PC-9 (cell line): ENCODE results near the gene GXYLT2. TPM values are rescaled to one million over a fixed set of nuclear protein-coding genes. Genes with fewer than 3 reads are reported as not detected.

Source experiments
- BruUV-seq: library from RNA; stranded (reverse); fragments of 400-500 nt; replicated peaks from 2 replicates; lab custom pipeline; 2021; lab: Mats Ljungman, UMichigan
- CTCF ChIA-PET: fragments of 300-600 bp; sonication (Branson Sonifier 250); formaldehyde crosslinking; loops from one replicate; lab custom pipeline; 2022; ENCODE audit warnings: antibody characterized with exemption; lab: Charles Lee
- POLR2A ChIA-PET: fragments of 300-600 bp; sonication (Branson Sonifier 250); formaldehyde crosslinking; loops from one replicate; lab custom pipeline; 2022; ENCODE audit warnings: antibody characterized with exemption; ENCODE audit not compliant: unreplicated experiment; lab: Charles Lee
- DNase-seq, 2 experiments: peaks; one replicate each; pipeline versions ENCODE4 v3.0.0 to v3.0.0-alpha.2; 2015 to 2022; ENCODE audit warnings: mixed read lengths in 1 of 2
- H2AFZ ChIP-seq: fragments of 200-600 bp; sonication (generic); 2 replicates; pipeline ENCODE4 v1.8.1; 2017; ENCODE audit warnings: antibody characterized with exemption
- H3F3A ChIP-seq: fragments of 200-600 bp; sonication (generic); 2 replicates; pipeline ENCODE4 v1.8.1; 2017; ENCODE audit warnings: antibody characterized with exemption, mild to moderate bottlenecking, low read depth; ENCODE audit not compliant: insufficient read depth
- H3K27ac ChIP-seq: fragments of 200-600 bp; sonication (generic); 2 replicates; pipeline ENCODE4 v1.6.1; 2016; ENCODE audit warnings: mixed run types
- H3K27me3 ChIP-seq: fragments of 200-600 bp; sonication (generic); 2 replicates; pipeline ENCODE4 v1.6.1; 2016; ENCODE audit warnings: low read depth, mixed run types; ENCODE audit not compliant: insufficient read depth
- H3K36me3 ChIP-seq: fragments of 200-600 bp; sonication (generic); 2 replicates; pipeline ENCODE4 v1.6.1; 2016; ENCODE audit warnings: low read depth, mixed run types
- H3K4me1 ChIP-seq: fragments of 200-600 bp; sonication (generic); replicated peaks from 2 replicates; pipeline ENCODE4 v1.6.1; 2016; ENCODE audit warnings: mixed run types; ENCODE audit not compliant: insufficient read depth
- H3K4me2 ChIP-seq: fragments of 200-600 bp; sonication (generic); 2 replicates; pipeline ENCODE4 v1.6.1; 2017; ENCODE audit warnings: mixed run types
- H3K4me3 ChIP-seq: fragments of 200-600 bp; sonication (generic); 2 replicates; pipeline ENCODE4 v1.6.1; 2016; ENCODE audit warnings: mixed run types
- H3K79me2 ChIP-seq: fragments of 200-600 bp; sonication (generic); 2 replicates; pipeline ENCODE4 v1.6.1; 2017; ENCODE audit warnings: low read depth, mixed run types
- H3K9me2 ChIP-seq: fragments of 200-600 bp; sonication (generic); 2 replicates; pipeline ENCODE4 v1.8.1; 2017; ENCODE audit warnings: mild to moderate bottlenecking; ENCODE audit not compliant: insufficient read depth
- H3K9me3 ChIP-seq: fragments of 200-600 bp; sonication (generic); 2 replicates; pipeline ENCODE4 v1.8.1; 2016; ENCODE audit warnings: low read depth; ENCODE audit not compliant: insufficient read depth
- H4K20me1 ChIP-seq: fragments of 200-600 bp; sonication (generic); 2 replicates; pipeline ENCODE4 v1.8.1; 2017; ENCODE audit not compliant: insufficient read depth
- EZH2 ChIP-seq: fragments of 200-600 bp; sonication (generic); IDR thresholded peaks from 2 replicates; pipeline ENCODE4 v1.8.0; 2017; ENCODE audit warnings: antibody characterized with exemption, low read depth
- intact Hi-C: fragments of 100-400 bp; cut with micrococcal nuclease; formaldehyde crosslinking; loops from one replicate; pipeline ENCODE4 v1.10.0; 2022; ENCODE audit not compliant: unreplicated experiment
- total RNA-seq: library from RNA; stranded (reverse); gene quantifications from 2 replicates; pipeline ENCODE4 v1.2.3, GENCODE V29; 2021
- TF ChIP-seq, protein P1 (sequence below): fragments of 200-600 bp; sonication (generic); conservative IDR thresholded peaks from 2 replicates; pipeline ENCODE4 v1.6.1; 2017; ENCODE audit warnings: mixed run types, antibody characterized with exemption, mild to moderate bottlenecking, moderate library complexity

GXYLT2 gene
- total RNA-seq, 1 experiment from 2014 or later: 2.9 TPM

DNA sequence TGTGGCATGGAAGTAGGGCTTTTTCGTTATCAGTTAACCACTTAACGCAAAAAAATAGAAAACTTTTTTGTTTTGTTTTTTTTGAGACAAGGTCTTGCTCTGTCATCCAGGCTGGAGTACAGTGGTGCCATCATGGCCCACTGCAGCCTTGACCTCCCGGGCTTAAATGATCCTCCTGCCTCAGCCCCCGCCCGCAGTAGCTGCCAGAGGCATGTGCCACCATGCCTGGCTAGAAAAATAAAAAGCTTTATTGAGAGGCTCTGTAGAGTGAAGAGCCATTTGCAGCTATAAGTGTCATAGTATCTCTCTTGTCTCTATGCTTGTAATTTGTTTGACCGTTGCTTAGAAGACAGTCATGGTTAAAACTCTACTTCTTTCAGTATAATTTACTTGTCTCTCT is 122.3 kb downstream of the GXYLT2 start:
- intact Hi-C loops: no loop called here
- TF ChIP-seq EZH2: no peak
- TF ChIP-seq, protein P1, sequence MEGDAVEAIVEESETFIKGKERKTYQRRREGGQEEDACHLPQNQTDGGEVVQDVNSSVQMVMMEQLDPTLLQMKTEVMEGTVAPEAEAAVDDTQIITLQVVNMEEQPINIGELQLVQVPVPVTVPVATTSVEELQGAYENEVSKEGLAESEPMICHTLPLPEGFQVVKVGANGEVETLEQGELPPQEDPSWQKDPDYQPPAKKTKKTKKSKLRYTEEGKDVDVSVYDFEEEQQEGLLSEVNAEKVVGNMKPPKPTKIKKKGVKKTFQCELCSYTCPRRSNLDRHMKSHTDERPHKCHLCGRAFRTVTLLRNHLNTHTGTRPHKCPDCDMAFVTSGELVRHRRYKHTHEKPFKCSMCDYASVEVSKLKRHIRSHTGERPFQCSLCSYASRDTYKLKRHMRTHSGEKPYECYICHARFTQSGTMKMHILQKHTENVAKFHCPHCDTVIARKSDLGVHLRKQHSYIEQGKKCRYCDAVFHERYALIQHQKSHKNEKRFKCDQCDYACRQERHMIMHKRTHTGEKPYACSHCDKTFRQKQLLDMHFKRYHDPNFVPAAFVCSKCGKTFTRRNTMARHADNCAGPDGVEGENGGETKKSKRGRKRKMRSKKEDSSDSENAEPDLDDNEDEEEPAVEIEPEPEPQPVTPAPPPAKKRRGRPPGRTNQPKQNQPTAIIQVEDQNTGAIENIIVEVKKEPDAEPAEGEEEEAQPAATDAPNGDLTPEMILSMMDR: no peak
- Histone ChIP-seq H3K9me2 (no peaks in the 10 kb centered on the region), H3K9me3 (no peaks in the 10 kb centered on the region), H3K27me3 (no peaks in the 10 kb centered on the region), H2AFZ (no peak overlapping the region), H3K79me2 (peaks cover 95% of the 10 kb centered on the region), H3K4me3 (no peak overlapping the region), H3K36me3 (no peaks in the 10 kb centered on the region), H3F3A (0 out of 2 replicates have a peak, but pooled peaks cover 2% of the 10 kb centered on the region), H3K27ac (no peak overlapping the region), H3K4me1 (no peaks in the 10 kb centered on the region), H3K4me2 (no peak overlapping the region), H4K20me1 (peaks cover 84% of the 10 kb centered on the region)
- no peak for DNase-seq
- BruUV-seq: no TSS peak
- POLR2A ChIA-PET: no interaction called here
- CTCF ChIA-PET: no interaction called here

DNA sequence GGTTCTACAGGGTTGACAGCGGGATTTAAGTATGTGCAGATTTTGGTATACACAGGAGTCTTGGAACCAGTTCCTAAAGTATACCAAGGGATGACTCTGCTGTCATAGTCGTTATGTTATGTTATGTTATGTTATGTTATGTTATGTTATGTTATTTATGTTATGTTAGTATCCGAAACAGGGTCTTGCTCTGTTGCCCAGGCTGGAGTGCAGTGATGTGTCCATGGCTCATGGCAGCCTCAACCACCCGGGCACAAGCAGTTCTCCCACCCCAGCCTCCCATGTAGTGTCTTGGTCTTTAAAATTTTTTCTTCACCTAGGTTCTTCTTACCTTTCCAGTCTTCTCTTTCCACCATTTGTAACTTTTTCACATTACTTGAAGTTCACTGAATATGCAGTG is 130.5 kb downstream of the GXYLT2 start:
- intact Hi-C loops: no loop called here
- Histone ChIP-seq H3K36me3 (no peaks in the 10 kb centered on the region), H3K4me1 (peaks cover 1% of the 10 kb centered on the region; the same call in 1 of the 2 replicates), H2AFZ (no peak overlapping the region), H3K9me2 (no peaks in the 10 kb centered on the region), H3K27me3 (no peaks in the 10 kb centered on the region), H3K27ac (no peak overlapping the region), H3K4me2 (no peak overlapping the region), H3K79me2 (peaks cover 95% of the 10 kb centered on the region), H3K9me3 (no peaks in the 10 kb centered on the region), H3F3A (no peaks in the 10 kb centered on the region), H3K4me3 (no peak overlapping the region), H4K20me1 (peaks cover 86% of the 10 kb centered on the region)
- no peak for TF ChIP-seq EZH2
- TF ChIP-seq, protein P1: no peak
- POLR2A ChIA-PET: no interaction called here
- CTCF ChIA-PET: no interaction called here
- no peak for DNase-seq
- no TSS peak for BruUV-seq

DNA sequence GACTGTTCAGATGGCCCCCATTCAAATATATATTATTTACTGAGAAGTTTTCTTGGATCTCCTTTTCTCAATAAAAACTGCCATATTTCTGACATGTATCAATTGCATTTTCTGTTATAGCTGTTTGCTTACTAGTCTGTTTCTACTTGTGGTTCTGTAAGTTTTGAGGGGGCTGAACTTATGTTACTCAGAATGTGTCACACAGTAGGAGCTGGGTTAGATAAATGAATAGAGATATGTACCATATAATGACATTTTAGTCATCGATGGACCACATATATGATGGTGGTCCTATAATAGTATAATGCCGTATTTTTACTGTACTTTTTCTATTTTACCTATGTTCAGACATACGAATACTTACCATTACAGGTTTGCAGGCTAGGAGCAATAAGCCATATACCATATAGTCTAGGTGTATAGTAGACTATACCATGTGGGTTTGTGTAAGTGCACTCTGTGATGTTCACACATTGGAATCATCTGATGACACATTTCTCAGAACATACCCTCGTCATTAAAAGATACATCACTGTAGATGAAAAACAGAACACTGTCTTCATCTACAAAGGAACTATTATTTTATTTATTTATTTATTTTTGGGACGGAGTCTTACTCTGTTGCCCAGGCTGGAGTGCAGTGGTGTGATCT is 131.1 kb downstream of the GXYLT2 start:
- Histone ChIP-seq H3K9me2 (no peaks in the 10 kb centered on the region), H3K27me3 (no peaks in the 10 kb centered on the region), H3K4me1 (peaks cover 7% of the 10 kb centered on the region; the same call in 1 of the 2 replicates), H3K4me3 (no peak overlapping the region), H3K36me3 (no peaks in the 10 kb centered on the region), H3K79me2 (peaks cover 94% of the 10 kb centered on the region), H3K9me3 (no peaks in the 10 kb centered on the region), H4K20me1 (peaks cover 84% of the 10 kb centered on the region), H2AFZ (no peak overlapping the region), H3K4me2 (no peak overlapping the region), H3K27ac (no peak overlapping the region), H3F3A (no peaks in the 10 kb centered on the region)
- no peak for TF ChIP-seq EZH2
- TF ChIP-seq, protein P1: no peak
- DNase-seq: no peak
- POLR2A ChIA-PET: no interaction called here
- intact Hi-C loops: no loop called here
- no TSS peak for BruUV-seq
- CTCF ChIA-PET: no interaction called here
